Gastroesophageal sphincter (tissue), 3 donors: ENCODE results near the gene DSE.

Experiments used
- POLR2A ChIP-seq, 2 donors: fragments of 450-650 bp; IDR thresholded peaks; one replicate each; pipeline ENCODE4 v1.6.1; 2017; ENCODE audit warnings: antibody characterized with exemption in 2 of 2, mild to moderate bottlenecking in 2 of 2, moderate library complexity in 1 of 2
- POLR2AphosphoS5 ChIP-seq: sonication (generic); formaldehyde crosslinking; IDR thresholded peaks from one replicate; pipeline ENCODE4 v1.6.1; 2017; ENCODE audit warnings: antibody characterized with exemption
- TF ChIP-seq, protein P1 (sequence below), 4 experiments: fragments of 200-600 bp in 2 of 4; fragments of 450-650 bp in 2 of 4; sonication (generic) in 1 of 4; IDR thresholded peaks; one replicate each; pipeline ENCODE4 v1.5.1; 2017 to 2019; ENCODE audit warnings: antibody characterized with exemption in 4 of 4, mild to moderate bottlenecking in 2 of 4, moderate library complexity in 2 of 4

DNA sequence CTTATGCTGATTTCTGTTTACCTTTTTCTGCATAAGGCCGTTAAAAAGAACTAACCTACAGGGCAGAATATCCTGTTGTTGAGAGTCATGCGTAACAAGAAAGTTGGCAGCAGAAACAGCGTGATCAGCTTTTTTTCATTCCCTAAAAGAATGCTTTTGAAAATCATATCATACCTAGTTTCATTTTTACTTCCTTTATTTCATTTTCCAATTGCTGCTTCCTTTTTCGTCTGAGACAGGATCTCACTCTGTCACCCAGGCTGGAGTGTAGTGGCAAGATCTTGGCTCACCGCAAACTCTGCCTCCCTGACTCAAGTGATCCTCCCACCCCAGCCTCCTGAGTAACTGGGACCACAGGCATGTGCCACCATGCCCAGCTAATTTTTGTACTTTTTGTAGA lies 94.5 kb downstream of the DSE start:
- TF ChIP-seq POLR2AphosphoS5: no peak
- TF ChIP-seq, protein P1, sequence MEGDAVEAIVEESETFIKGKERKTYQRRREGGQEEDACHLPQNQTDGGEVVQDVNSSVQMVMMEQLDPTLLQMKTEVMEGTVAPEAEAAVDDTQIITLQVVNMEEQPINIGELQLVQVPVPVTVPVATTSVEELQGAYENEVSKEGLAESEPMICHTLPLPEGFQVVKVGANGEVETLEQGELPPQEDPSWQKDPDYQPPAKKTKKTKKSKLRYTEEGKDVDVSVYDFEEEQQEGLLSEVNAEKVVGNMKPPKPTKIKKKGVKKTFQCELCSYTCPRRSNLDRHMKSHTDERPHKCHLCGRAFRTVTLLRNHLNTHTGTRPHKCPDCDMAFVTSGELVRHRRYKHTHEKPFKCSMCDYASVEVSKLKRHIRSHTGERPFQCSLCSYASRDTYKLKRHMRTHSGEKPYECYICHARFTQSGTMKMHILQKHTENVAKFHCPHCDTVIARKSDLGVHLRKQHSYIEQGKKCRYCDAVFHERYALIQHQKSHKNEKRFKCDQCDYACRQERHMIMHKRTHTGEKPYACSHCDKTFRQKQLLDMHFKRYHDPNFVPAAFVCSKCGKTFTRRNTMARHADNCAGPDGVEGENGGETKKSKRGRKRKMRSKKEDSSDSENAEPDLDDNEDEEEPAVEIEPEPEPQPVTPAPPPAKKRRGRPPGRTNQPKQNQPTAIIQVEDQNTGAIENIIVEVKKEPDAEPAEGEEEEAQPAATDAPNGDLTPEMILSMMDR (IDR thresholded peaks at IDR 0.05): no peak
- no peak for TF ChIP-seq POLR2A (IDR thresholded peaks at IDR 0.05)
